Spleen (tissue), 7 donors: ENCODE measurements around the gene GNAI2.

ENCODE experiments used
- POLR2AphosphoS5 ChIP-seq, 3 donors: sonication (generic); formaldehyde crosslinking; IDR thresholded peaks; one replicate each; pipeline ENCODE4 v1.5.1; 2017; ENCODE audit warnings: antibody characterized with exemption in 3 of 3
- TF ChIP-seq, protein P1 (sequence below), 11 experiments: fragments of 200-600 bp in 7 of 11; fragments of 450-650 bp in 4 of 11; sonication (generic) in 4 of 11; IDR thresholded peaks in 8 of 11; conservative IDR thresholded peaks in 3 of 11; 1 replicate in 7 of 11; 2 replicates in 4 of 11; pipeline versions ENCODE4 v1.4.0 to v1.8.0; 2016 to 2021; ENCODE audit warnings: antibody characterized with exemption in 11 of 11, inconsistent platforms in 4 of 11, mild to moderate bottlenecking in 1 of 11
- donor health status: DM: no; HTN: no; CAD: no; lungs with moderate emphysema.
- donor health status: DM: no; HTN: no; CAD: no.
- donor health status: DM: no; HTN: no; CAD: no.

DNA sequence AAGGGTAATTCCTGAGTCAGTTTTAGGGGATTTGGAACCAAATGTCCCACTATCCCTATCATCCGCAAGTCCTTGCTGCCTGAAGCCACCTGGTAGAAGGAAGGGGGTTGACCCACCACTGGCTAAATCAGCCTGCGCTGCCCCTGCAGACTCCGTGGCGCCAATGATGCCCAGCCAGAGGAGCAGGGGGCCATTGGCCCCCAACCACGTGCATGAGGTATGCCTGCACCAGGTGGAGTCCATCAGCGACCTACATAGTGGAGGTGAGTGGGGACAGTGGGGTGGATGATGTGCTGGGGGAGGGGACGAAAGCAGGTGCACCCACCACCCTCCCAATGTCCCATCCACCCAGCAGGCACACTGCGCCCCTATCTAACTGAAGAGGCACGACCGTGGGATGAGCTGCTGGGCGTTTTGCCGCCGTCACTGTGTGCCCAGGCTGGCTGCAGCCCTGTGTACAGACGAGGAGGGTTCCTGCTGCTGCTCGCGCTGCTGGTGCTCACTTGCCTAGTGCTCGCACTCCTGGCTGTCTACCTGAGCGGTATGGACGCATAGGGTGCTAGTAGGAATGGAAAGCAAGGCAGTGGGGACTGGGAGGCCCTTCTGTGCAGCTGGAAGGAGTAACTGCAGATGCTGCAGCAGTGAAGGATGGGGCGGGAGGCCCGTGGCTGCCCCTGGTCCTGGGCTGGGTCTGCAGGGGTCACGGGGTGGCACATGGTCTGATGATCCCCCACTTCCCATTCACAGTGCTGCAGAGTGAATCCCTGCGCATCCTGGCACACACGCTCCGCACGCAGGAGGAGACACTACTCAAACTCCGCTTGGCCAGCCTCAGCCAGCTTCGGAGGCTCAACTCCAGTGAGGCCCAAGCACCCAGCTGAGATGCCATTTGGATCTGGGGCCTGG lies 50.6 kb downstream of the GNAI2 start:
- TF ChIP-seq, protein P1, sequence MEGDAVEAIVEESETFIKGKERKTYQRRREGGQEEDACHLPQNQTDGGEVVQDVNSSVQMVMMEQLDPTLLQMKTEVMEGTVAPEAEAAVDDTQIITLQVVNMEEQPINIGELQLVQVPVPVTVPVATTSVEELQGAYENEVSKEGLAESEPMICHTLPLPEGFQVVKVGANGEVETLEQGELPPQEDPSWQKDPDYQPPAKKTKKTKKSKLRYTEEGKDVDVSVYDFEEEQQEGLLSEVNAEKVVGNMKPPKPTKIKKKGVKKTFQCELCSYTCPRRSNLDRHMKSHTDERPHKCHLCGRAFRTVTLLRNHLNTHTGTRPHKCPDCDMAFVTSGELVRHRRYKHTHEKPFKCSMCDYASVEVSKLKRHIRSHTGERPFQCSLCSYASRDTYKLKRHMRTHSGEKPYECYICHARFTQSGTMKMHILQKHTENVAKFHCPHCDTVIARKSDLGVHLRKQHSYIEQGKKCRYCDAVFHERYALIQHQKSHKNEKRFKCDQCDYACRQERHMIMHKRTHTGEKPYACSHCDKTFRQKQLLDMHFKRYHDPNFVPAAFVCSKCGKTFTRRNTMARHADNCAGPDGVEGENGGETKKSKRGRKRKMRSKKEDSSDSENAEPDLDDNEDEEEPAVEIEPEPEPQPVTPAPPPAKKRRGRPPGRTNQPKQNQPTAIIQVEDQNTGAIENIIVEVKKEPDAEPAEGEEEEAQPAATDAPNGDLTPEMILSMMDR (IDR thresholded peaks at IDR 0.05 in 8 of 11, conservative IDR thresholded peaks at IDR 0.05 in 3 of 11), result no peak
- peak in 2 of 3 donors; percentile 7 to 36 for TF ChIP-seq POLR2AphosphoS5 (IDR thresholded peaks at IDR 0.05)
